Measurements from ENCODE around the gene E4F1. TPM values are rescaled to one million over a fixed set of nuclear protein-coding genes. Genes with fewer than 3 reads are reported as not detected.
A peak's percentile ranks its signal among the peaks of the same experiment; 100 is the strongest.

The E4F1 gene
- total RNA-seq, 6 experiments from 2014 or later = 8.9 to 11.3 (median 10.4) TPM

GRCh38 chr16:2179107-2179501, 44.3 kb upstream of the E4F1 start:
- no peaks in the 10 kb centered on the region for H3K27me3 ChIP-seq
- no peak overlapping the region for H3K4me3 ChIP-seq
- H3K4me1 ChIP-seq = no peaks in the 10 kb centered on the region
- intact Hi-C loops (cut with DNase I) = no loop called here
- DNase-seq = no peak
- peaks cover 0 to 27% (median 10%) of the 10 kb centered on the region in 4 donors for H3K36me3 ChIP-seq
- 52% methylated on average over 9 of the region's 50 CpGs for WGBS (ENCODE audit: insufficient coverage, low coverage, low lambda C conversion rate, missing lambda C conversion rate)
- H3K9me3 ChIP-seq = no peaks in the 10 kb centered on the region
- no peak for ATAC-seq
- TF ChIP-seq, protein P1, sequence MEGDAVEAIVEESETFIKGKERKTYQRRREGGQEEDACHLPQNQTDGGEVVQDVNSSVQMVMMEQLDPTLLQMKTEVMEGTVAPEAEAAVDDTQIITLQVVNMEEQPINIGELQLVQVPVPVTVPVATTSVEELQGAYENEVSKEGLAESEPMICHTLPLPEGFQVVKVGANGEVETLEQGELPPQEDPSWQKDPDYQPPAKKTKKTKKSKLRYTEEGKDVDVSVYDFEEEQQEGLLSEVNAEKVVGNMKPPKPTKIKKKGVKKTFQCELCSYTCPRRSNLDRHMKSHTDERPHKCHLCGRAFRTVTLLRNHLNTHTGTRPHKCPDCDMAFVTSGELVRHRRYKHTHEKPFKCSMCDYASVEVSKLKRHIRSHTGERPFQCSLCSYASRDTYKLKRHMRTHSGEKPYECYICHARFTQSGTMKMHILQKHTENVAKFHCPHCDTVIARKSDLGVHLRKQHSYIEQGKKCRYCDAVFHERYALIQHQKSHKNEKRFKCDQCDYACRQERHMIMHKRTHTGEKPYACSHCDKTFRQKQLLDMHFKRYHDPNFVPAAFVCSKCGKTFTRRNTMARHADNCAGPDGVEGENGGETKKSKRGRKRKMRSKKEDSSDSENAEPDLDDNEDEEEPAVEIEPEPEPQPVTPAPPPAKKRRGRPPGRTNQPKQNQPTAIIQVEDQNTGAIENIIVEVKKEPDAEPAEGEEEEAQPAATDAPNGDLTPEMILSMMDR (IDR thresholded peaks at IDR 0.05) = no peak
- no peak for TF ChIP-seq POLR2A (IDR thresholded peaks at IDR 0.05)
- no peak overlapping the region for H3K27ac ChIP-seq

GRCh38 chr16:2179576-2179975, 43.8 kb upstream of the E4F1 start:
- no peak for DNase-seq
- H3K4me3 ChIP-seq = no peak overlapping the region
- no peaks in the 10 kb centered on the region for H3K27me3 ChIP-seq
- no CpG with 5 or more reads among the region's 31 CpGs for WGBS (ENCODE audit: insufficient coverage, low coverage, low lambda C conversion rate, missing lambda C conversion rate)
- no peak for ATAC-seq
- no peaks in the 10 kb centered on the region for H3K9me3 ChIP-seq
- H3K36me3 ChIP-seq = peaks cover 0 to 23% (median 6%) of the 10 kb centered on the region in 4 donors
- intact Hi-C loops (cut with DNase I) = no loop called here
- TF ChIP-seq POLR2A (IDR thresholded peaks at IDR 0.05) = no peak
- TF ChIP-seq, protein P1 (IDR thresholded peaks at IDR 0.05) = no peak
- H3K4me1 ChIP-seq = no peaks in the 10 kb centered on the region
- no peak overlapping the region for H3K27ac ChIP-seq

DNA sequence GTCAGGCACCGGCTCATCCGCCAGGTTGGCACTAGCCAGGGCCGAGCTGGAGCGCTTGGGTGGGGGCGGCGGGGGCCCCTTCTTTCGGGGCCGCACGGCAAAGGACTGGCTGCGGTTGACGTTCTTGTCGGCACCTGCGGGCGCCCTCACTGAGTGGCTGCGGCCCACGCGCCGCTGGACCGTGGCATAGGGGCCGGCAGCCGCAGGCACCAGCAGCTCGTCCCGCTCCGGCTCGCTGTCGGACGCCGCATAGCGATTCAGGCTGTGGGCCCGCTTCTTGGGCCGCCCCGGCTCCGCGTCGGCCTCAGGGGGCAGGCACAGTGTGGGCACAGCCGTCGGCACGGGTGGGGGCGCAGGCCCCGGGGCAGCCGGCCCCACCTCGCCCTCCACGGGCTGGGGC, 42.9 kb upstream of the E4F1 start:
- ATAC-seq (no peak), DNase-seq (no peak)
- no peaks in the 10 kb centered on the region for H3K4me1 ChIP-seq
- intact Hi-C loops (cut with DNase I) = no loop called here
- no peak overlapping the region for H3K27ac ChIP-seq
- WGBS (ENCODE audit: insufficient coverage, low coverage, low lambda C conversion rate, missing lambda C conversion rate) = 100% methylated on average over 6 of the region's 43 CpGs
- TF ChIP-seq, protein P1 (IDR thresholded peaks at IDR 0.05) = no peak
- no peak for TF ChIP-seq POLR2A (IDR thresholded peaks at IDR 0.05)
- H3K9me3 ChIP-seq = no peaks in the 10 kb centered on the region
- peaks cover 0 to 14% (median 2%) of the 10 kb centered on the region in 4 donors for H3K36me3 ChIP-seq
- H3K4me3 ChIP-seq = no peak overlapping the region
- no peaks in the 10 kb centered on the region for H3K27me3 ChIP-seq

GRCh38 chr16:2180962-2181923, 42.1 kb upstream of the E4F1 start:
- DNase-seq (no peak), ATAC-seq (peak in 1 of 4 donors; percentile 2)
- peaks cover 0 to 6% (median 0%) of the 10 kb centered on the region in 4 donors for H3K36me3 ChIP-seq
- H3K4me1 ChIP-seq = no peaks in the 10 kb centered on the region
- TF ChIP-seq, protein P1 (IDR thresholded peaks at IDR 0.05) = no peak
- no peak for TF ChIP-seq POLR2A (IDR thresholded peaks at IDR 0.05)
- H3K27me3 ChIP-seq = no peaks in the 10 kb centered on the region
- no peaks in the 10 kb centered on the region for H3K9me3 ChIP-seq
- no CpG with 5 or more reads among the region's 46 CpGs for WGBS (ENCODE audit: insufficient coverage, low coverage, low lambda C conversion rate, missing lambda C conversion rate)
- H3K27ac ChIP-seq = no peak overlapping the region
- intact Hi-C loops (cut with DNase I) = no loop called here
- no peak overlapping the region for H3K4me3 ChIP-seq
